Lower leg skin (tissue), 3 donors: ENCODE data around the gene GPR135.

Experiments
- POLR2A ChIP-seq, 2 donors: fragments of 450-650 bp; IDR thresholded peaks; one replicate each; pipeline ENCODE4 v1.6.1; 2016 to 2017; ENCODE audit warnings: antibody characterized with exemption in 2 of 2, mild to moderate bottlenecking in 1 of 2, moderate library complexity in 1 of 2
- TF ChIP-seq, protein P1 (sequence below), 3 donors: fragments of 450-650 bp; IDR thresholded peaks; one replicate each; pipeline ENCODE4 v1.5.1; 2016; ENCODE audit warnings: antibody characterized with exemption in 3 of 3, mild to moderate bottlenecking in 3 of 3, moderate library complexity in 2 of 3

DNA sequence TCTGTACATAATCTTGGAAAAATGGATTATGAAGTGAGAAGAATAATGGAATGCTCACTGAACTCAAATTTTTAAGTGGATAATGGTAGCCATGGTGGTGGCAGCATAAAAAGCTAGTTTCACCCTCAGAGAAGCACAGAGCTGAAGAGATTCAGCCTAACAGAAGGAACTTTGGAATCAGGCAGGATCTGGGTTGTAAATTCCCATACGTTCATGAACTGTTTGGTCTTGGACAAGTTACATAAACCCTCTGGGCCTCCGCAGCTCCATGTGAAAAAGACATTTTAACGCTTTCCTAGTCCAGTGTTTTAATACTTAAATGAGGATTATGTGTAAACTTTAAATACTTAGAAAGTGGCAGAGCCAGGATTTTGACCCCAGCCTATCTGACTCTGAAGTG is 45.8 kb upstream of the GPR135 start:
- TF ChIP-seq, protein P1, sequence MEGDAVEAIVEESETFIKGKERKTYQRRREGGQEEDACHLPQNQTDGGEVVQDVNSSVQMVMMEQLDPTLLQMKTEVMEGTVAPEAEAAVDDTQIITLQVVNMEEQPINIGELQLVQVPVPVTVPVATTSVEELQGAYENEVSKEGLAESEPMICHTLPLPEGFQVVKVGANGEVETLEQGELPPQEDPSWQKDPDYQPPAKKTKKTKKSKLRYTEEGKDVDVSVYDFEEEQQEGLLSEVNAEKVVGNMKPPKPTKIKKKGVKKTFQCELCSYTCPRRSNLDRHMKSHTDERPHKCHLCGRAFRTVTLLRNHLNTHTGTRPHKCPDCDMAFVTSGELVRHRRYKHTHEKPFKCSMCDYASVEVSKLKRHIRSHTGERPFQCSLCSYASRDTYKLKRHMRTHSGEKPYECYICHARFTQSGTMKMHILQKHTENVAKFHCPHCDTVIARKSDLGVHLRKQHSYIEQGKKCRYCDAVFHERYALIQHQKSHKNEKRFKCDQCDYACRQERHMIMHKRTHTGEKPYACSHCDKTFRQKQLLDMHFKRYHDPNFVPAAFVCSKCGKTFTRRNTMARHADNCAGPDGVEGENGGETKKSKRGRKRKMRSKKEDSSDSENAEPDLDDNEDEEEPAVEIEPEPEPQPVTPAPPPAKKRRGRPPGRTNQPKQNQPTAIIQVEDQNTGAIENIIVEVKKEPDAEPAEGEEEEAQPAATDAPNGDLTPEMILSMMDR (IDR thresholded peaks at IDR 0.05), result no peak
- no peak for TF ChIP-seq POLR2A (IDR thresholded peaks at IDR 0.05)
